Skin epidermis (tissue), 12 donors: ENCODE results near the gene SELENOV.
"Not testable (repeated sequence)": the region's sequence is repeated elsewhere in the genome, so short reads cannot be mapped to it uniquely, and the experiment has no call there.

Experiments
- H3K27ac ChIP-seq, 21 experiments: fragments of 200-600 bp; sonication (generic) in 11 of 21; one replicate each; pipeline ENCODE4 v1.5.0; 2020; ENCODE audit warnings: mild to moderate bottlenecking in 3 of 21, inconsistent platforms in 2 of 21, moderate library complexity in 2 of 21
- H3K4me3 ChIP-seq, 7 experiments: fragments of 200-600 bp; sonication (generic) in 2 of 7; one replicate each; pipeline ENCODE4 v1.5.0; 2020; ENCODE audit warnings: inconsistent platforms in 2 of 7, mild to moderate bottlenecking in 2 of 7, moderate library complexity in 1 of 7

Gene SELENOV

GRCh38 chr19:39514840-39515550 lies at the start of gene SELENOV:
SELENOV (plus strand) TSS chr19:39515139; CDS start chr19:39515213, 74 bp downstream.
- H3K27ac ChIP-seq, result no peak within 1 kb of the TSS
- peak within 1 kb of the TSS in 5 of 7 experiments; percentile 0 to 25 (median 6) for H3K4me3 ChIP-seq

- Histone ChIP-seq H3K4me3 (no peak overlapping the region), H3K27ac (no peak overlapping the region)
These were observed 48.8 kb upstream of the SELENOV start for GRCh38 chr19:39465956-39466747.

GRCh38 chr19:39467941-39468340 lies 47.0 kb upstream of the SELENOV start:
- H3K27ac ChIP-seq, result no peak overlapping the region
- H3K4me3 ChIP-seq, result no peak overlapping the region

- Histone ChIP-seq H3K27ac (no peak overlapping the region), H3K4me3 (no peak overlapping the region)
These were observed 45.9 kb upstream of the SELENOV start for GRCh38 chr19:39469036-39469435.

GRCh38 chr19:39469567-39469966 lies 45.4 kb upstream of the SELENOV start:
- Histone ChIP-seq H3K27ac (no peak overlapping the region), H3K4me3 (no peak overlapping the region)

- no peak overlapping the region for H3K27ac ChIP-seq
- no peak overlapping the region for H3K4me3 ChIP-seq
These were observed 44.1 kb upstream of the SELENOV start for GRCh38 chr19:39470724-39471339.

- Histone ChIP-seq H3K4me3 (no peak overlapping the region), H3K27ac (no peak overlapping the region)
These were observed 43.0 kb upstream of the SELENOV start for GRCh38 chr19:39471756-39472536.

- Histone ChIP-seq H3K27ac (no peak overlapping the region), H3K4me3 (no peak overlapping the region)
These were observed 42.0 kb upstream of the SELENOV start for GRCh38 chr19:39472746-39473442.

GRCh38 chr19:39473443-39473960 lies 41.4 kb upstream of the SELENOV start:
- Histone ChIP-seq H3K27ac (no peak overlapping the region), H3K4me3 (no peak overlapping the region)

GRCh38 chr19:39474139-39474620 lies 40.8 kb upstream of the SELENOV start:
- no peak overlapping the region for H3K27ac ChIP-seq
- H3K4me3 ChIP-seq, result no peak overlapping the region

GRCh38 chr19:39475748-39476147 lies 39.2 kb upstream of the SELENOV start:
- no peak overlapping the region for H3K27ac ChIP-seq
- no peak overlapping the region for H3K4me3 ChIP-seq

- not testable (repeated sequence) for H3K4me3 ChIP-seq
- peak overlapping the region in 1 of 21 experiments; percentile 87 for H3K27ac ChIP-seq
These were observed 35.6 kb upstream of the SELENOV start for GRCh38 chr19:39479319-39479801.

GRCh38 chr19:39479916-39480315 lies 35.0 kb upstream of the SELENOV start:
- H3K27ac ChIP-seq, result peak overlapping the region in 19 of 21 experiments; percentile 72 to 98 (median 87)
- H3K4me3 ChIP-seq, result peak overlapping the region in 6 of 7 experiments; percentile 74 to 99 (median 94)

- H3K27ac ChIP-seq, result peak within 1 kb of the TSS; percentile 41 to 98 (median 87)
- H3K4me3 ChIP-seq, result peak within 1 kb of the TSS; percentile 74 to 99 (median 95)
These were observed 34.4 kb upstream of the SELENOV start, which contains the start of gene TIMM50 for GRCh38 chr19:39480337-39481228. TIMM50 (plus strand) TSS chr19:39480838; CDS start chr19:39480854, 16 bp downstream.

- H3K27ac ChIP-seq, result peak overlapping the region; percentile 41 to 98 (median 87)
These were observed 33.8 kb upstream of the SELENOV start for GRCh38 chr19:39481229-39481545.

GRCh38 chr19:39481676-39482075 lies 33.3 kb upstream of the SELENOV start:
- Histone ChIP-seq H3K4me3 (peak overlapping the region; percentile 74 to 99 (median 95)), H3K27ac (peak overlapping the region in 11 of 21 experiments; percentile 72 to 98 (median 88))

More at GRCh38 chr19:39481229-39481545, 33.8 kb upstream of the SELENOV start:
- H3K4me3 ChIP-seq, result peak overlapping the region; percentile 74 to 99 (median 95)

GRCh38 chr19:39483141-39483540 lies 31.8 kb upstream of the SELENOV start:
- Histone ChIP-seq H3K27ac (no peak overlapping the region), H3K4me3 (no peak overlapping the region)
